OCI-LY7 (cell line): Measurements from ENCODE around the gene GNMT. TPM values are rescaled to one million over a fixed set of nuclear protein-coding genes. Genes with fewer than 3 reads are reported as not detected.

Experiments used
- BruUV-seq: library from RNA; stranded (reverse); fragments of 400-500 nt; replicated peaks from 2 replicates; lab custom pipeline; 2021; lab: Mats Ljungman, UMichigan
- CTCF ChIA-PET: fragments of 300-600 bp; sonication (Branson Sonifier 250); formaldehyde crosslinking; loops from one replicate; lab custom pipeline; 2022; ENCODE audit warnings: antibody characterized with exemption; ENCODE audit not compliant: unreplicated experiment; lab: Charles Lee
- POLR2A ChIA-PET: fragments of 300-600 bp; sonication (Branson Sonifier 250); formaldehyde crosslinking; loops from one replicate; lab custom pipeline; 2022; ENCODE audit warnings: antibody characterized with exemption; lab: Charles Lee
- DNase-seq: peaks from one replicate; pipeline ENCODE4 v3.0.0-alpha.2; 2015; ENCODE audit warnings: low spot score
- H2AFZ ChIP-seq: fragments of 200-600 bp; sonication (generic), shearing (Covaris generic); 2 replicates; pipeline ENCODE4 v1.6.1; 2014; ENCODE audit warnings: mild to moderate bottlenecking, antibody characterized with exemption, low read length, moderate library complexity
- H3K27ac ChIP-seq: fragments of 200-600 bp; sonication (generic); 2 replicates; pipeline ENCODE4 v1.5.1; 2014; ENCODE audit warnings: mixed run types, low read depth, mild to moderate bottlenecking, moderate library complexity, low read length, inconsistent platforms; ENCODE audit not compliant: poor library complexity, severe bottlenecking
- H3K36me3 ChIP-seq: fragments of 200-600 bp; sonication (generic); 2 replicates; pipeline ENCODE4 v1.6.1; 2014; ENCODE audit warnings: mild to moderate bottlenecking, antibody characterized with exemption, low read length, moderate library complexity, mixed read lengths; ENCODE audit not compliant: insufficient read depth
- H3K4me1 ChIP-seq: fragments of 200-600 bp; sonication (generic); 2 replicates; pipeline ENCODE4 v1.5.1; 2014; ENCODE audit warnings: mild to moderate bottlenecking, low read length; ENCODE audit not compliant: insufficient read depth, poor library complexity, severe bottlenecking
- H3K4me2 ChIP-seq: fragments of 200-600 bp; sonication (generic); 2 replicates; pipeline ENCODE4 v1.6.1; 2014; ENCODE audit warnings: mild to moderate bottlenecking, low read length
- H3K4me3 ChIP-seq: fragments of 200-600 bp; sonication (generic); 2 replicates; pipeline ENCODE4 v1.5.1; 2014; ENCODE audit warnings: mild to moderate bottlenecking, low read depth, low read length; ENCODE audit not compliant: poor library complexity, severe bottlenecking
- H3K79me2 ChIP-seq: fragments of 200-600 bp; sonication (generic); 2 replicates; pipeline ENCODE4 v1.6.1; 2016; ENCODE audit warnings: low read depth, mild to moderate bottlenecking, low read length, moderate library complexity, mixed read lengths; ENCODE audit not compliant: insufficient read depth
- H3K9me2 ChIP-seq: fragments of 200-600 bp; sonication (generic); 2 replicates; pipeline ENCODE4 v1.6.1; 2016; ENCODE audit warnings: mild to moderate bottlenecking, low read length, mixed read lengths; ENCODE audit not compliant: insufficient read depth
- H3K9me3 ChIP-seq: fragments of 200-600 bp; sonication (generic); 2 replicates; pipeline ENCODE4 v1.6.1; 2014; ENCODE audit warnings: mild to moderate bottlenecking, mixed run types, low read length, mixed read lengths
- H4K20me1 ChIP-seq: fragments of 200-600 bp; sonication (generic); 2 replicates; pipeline ENCODE4 v1.6.1; 2014; ENCODE audit warnings: mild to moderate bottlenecking, antibody characterized with exemption, low read length, moderate library complexity, mixed read lengths; ENCODE audit not compliant: insufficient read depth
- EZH2phosphoT487 ChIP-seq: fragments of 200-600 bp; sonication (generic); IDR thresholded peaks from 2 replicates; pipeline ENCODE4 v1.6.1; 2018; ENCODE audit warnings: low read depth, borderline replicate concordance, mild to moderate bottlenecking, mixed run types, antibody characterized with exemption, low read length, moderate library complexity, mixed read lengths
- intact Hi-C: fragments of 100-400 bp; cut with micrococcal nuclease; formaldehyde crosslinking; loops from one replicate; pipeline ENCODE4 v1.10.0; 2022; ENCODE audit not compliant: unreplicated experiment
- total RNA-seq, 2 experiments: library from RNA; depleted of rRNA in 1 of 2; stranded (reverse); fragments of >200 nt in 1 of 2; shearing (Covaris generic) in 1 of 2; gene quantifications; 2 replicates each; pipeline ENCODE4 v1.2.3, GENCODE V29; 2014 to 2022
- TF ChIP-seq, protein P1 (sequence below): fragments of 200-600 bp; sonication (generic); conservative IDR thresholded peaks from 2 replicates; pipeline ENCODE4 v1.5.1; 2014; ENCODE audit warnings: mild to moderate bottlenecking, antibody characterized with exemption, low read length, moderate library complexity, mixed read lengths

The GNMT gene
- total RNA-seq, 2 experiments from 2014 or later: 1.7 TPM

DNA sequence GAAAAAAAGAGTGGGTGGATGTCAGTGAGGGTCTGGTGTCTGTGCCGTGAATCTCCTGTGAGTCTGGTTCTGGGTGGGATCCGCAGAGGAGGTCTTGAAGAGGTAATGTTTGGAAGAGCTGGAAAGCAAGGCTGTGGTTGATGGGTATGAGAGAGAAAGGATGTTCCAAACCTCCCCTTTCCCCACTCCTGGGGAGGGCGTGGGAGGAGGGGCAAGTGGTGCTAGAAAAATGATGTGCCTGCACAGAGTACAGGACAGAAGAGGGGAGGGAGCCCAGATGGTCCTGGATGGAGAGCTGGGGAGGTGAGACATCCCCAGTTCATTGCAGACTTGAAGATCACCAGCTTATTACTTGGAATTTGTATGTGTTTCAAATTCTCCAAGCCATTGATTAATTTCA, 28.1 kb upstream of the GNMT start:
- DNase-seq: no peak
- peak overlapping the region; percentile 58 for H3K4me3 ChIP-seq
- H3K4me1 ChIP-seq: peaks cover 33% of the 10 kb centered on the region
- peaks cover 56% of the 10 kb centered on the region for H3K79me2 ChIP-seq
- peaks cover 27% of the 10 kb centered on the region for H4K20me1 ChIP-seq
- no peaks in the 10 kb centered on the region for H3K9me2 ChIP-seq
- CTCF ChIA-PET: no interaction called here
- intact Hi-C loops: no loop called here
- no peak overlapping the region for H3K27ac ChIP-seq
- POLR2A ChIA-PET: no interaction called here
- BruUV-seq: no TSS peak
- H3K4me2 ChIP-seq: peak overlapping the region; percentile 92
- no peaks in the 10 kb centered on the region for H3K9me3 ChIP-seq
- no peak overlapping the region for H2AFZ ChIP-seq
- TF ChIP-seq EZH2phosphoT487: no peak
- TF ChIP-seq, protein P1, sequence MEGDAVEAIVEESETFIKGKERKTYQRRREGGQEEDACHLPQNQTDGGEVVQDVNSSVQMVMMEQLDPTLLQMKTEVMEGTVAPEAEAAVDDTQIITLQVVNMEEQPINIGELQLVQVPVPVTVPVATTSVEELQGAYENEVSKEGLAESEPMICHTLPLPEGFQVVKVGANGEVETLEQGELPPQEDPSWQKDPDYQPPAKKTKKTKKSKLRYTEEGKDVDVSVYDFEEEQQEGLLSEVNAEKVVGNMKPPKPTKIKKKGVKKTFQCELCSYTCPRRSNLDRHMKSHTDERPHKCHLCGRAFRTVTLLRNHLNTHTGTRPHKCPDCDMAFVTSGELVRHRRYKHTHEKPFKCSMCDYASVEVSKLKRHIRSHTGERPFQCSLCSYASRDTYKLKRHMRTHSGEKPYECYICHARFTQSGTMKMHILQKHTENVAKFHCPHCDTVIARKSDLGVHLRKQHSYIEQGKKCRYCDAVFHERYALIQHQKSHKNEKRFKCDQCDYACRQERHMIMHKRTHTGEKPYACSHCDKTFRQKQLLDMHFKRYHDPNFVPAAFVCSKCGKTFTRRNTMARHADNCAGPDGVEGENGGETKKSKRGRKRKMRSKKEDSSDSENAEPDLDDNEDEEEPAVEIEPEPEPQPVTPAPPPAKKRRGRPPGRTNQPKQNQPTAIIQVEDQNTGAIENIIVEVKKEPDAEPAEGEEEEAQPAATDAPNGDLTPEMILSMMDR: no peak
- H3K36me3 ChIP-seq: peaks cover 69% of the 10 kb centered on the region

DNA sequence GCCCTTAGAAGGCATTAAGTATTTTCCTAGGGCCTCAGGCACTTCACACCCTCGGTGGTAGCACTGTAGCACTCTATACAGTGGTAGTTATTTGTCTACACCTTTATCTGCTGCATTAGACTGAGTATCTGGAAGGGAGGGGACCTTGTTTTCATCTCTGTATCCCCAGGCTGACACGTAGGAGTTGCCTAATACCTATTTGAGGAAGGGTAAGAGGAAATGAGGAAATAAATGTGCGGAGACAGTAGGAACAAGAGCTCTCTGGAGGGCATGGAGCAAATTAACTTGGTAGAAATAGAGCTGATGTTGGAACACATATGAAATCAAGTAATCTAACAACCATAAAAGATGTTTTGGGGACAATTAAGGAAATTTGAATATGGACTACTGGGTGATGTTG, 27.3 kb upstream of the GNMT start:
- Histone ChIP-seq H3K9me3 (no peaks in the 10 kb centered on the region), H3K36me3 (peaks cover 77% of the 10 kb centered on the region), H3K9me2 (no peaks in the 10 kb centered on the region), H3K27ac (no peak overlapping the region), H3K4me3 (peak overlapping the region; percentile 58), H3K4me2 (peak overlapping the region; percentile 92), H2AFZ (no peak overlapping the region), H3K79me2 (peaks cover 56% of the 10 kb centered on the region), H3K4me1 (peaks cover 29% of the 10 kb centered on the region), H4K20me1 (peaks cover 27% of the 10 kb centered on the region)
- intact Hi-C loops: no loop called here
- DNase-seq: no peak
- no TSS peak for BruUV-seq
- POLR2A ChIA-PET: interaction anchor here (0.6 kb wide), 1 partner anchor 185 kb away, joined by 5 read pairs; no protein-coding TSS in a partner anchor
- TF ChIP-seq, protein P1: no peak
- TF ChIP-seq EZH2phosphoT487: no peak
- CTCF ChIA-PET: no interaction called here

DNA sequence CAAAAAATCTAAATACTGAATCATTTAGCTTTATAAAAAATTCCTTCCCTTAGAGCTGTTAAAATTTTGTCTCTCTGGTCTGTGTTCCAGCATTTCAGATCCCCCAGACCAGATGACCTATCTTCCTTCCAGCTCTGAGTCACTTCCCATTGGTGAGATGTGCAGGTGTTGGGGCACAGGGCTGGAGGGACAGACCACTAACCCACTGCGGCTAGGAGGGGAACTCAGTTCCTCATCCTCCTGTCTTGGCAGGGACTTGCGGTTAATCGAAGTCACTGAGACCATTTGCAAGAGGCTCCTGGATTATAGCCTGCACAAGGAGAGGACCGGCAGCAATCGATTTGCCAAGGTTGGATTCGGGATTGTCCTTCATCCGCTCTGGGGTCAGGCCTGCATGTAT, 25.2 kb upstream of the GNMT start:
- H3K4me2 ChIP-seq: no peak overlapping the region

More for the DNA sequence above, 25.2 kb upstream of the GNMT start:
- H3K9me3 ChIP-seq: no peaks in the 10 kb centered on the region
- no TSS peak for BruUV-seq
- POLR2A ChIA-PET: interaction anchor here (0.5 to 1.2 kb wide), 4 partner anchors 11 to 635 kb away, joined by 3 to 6 read pairs (median 3); no protein-coding TSS in a partner anchor
- CTCF ChIA-PET: no interaction called here
- H3K79me2 ChIP-seq: peaks cover 54% of the 10 kb centered on the region
- H3K4me1 ChIP-seq: peaks cover 25% of the 10 kb centered on the region
- H4K20me1 ChIP-seq: peaks cover 25% of the 10 kb centered on the region
- intact Hi-C loops: no loop called here
- H2AFZ ChIP-seq: no peak overlapping the region
- no peak overlapping the region for H3K27ac ChIP-seq
- H3K9me2 ChIP-seq: no peaks in the 10 kb centered on the region
- DNase-seq: no peak
- TF ChIP-seq, protein P1: no peak
- no peak for TF ChIP-seq EZH2phosphoT487
- no peak overlapping the region for H3K4me3 ChIP-seq
- H3K36me3 ChIP-seq: peaks cover 97% of the 10 kb centered on the region
